ENCODE results near the gene CLNK. TPM values are rescaled to one million over a fixed set of nuclear protein-coding genes. Genes with fewer than 3 reads are reported as not detected.

The CLNK gene
- total and polyA plus RNA-seq, 2 donors from 2014 or later = 2.8 to 4.8 TPM

DNA sequence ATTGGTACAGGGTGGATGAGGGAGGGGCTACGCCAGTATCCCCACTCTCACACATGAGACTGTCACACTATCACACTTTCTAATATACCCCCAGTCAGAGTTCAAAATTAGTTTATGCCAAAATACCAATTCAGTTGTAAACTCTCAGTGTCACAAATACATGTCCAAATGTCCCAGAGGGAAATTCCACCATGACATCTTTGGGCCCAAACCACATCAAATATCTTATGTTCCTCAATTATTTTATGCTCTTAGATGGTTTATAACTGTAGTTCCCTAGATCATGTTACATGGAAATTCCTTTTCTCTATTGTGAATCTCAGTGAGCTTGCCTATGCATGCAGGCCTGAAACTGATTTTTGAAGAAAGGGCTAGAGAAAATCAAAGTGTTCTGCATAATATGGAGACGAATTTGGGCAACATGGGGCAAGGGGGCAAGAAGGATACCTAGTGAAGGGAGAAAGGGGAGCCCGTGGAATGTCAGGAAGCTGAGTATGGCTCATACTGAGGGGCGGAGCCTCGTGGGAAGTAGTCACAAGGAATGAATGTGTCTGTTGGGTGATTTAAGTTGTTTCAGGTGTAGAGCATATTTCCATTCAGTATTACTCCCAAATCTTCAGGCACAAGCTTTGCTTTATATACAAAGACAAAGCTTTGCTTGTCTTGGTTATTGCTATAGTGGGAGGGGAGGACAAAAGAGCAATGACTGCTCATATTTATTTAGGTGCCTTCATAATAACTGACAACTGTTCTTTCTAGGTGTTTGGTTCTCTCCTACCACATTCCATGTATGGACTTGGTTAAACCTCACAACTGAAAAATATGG, 40.8 kb downstream of the CLNK start:
- DNase-seq = no peak
- no peak overlapping the region for H3K9ac ChIP-seq (ENCODE audit: low read length in 3 of 3)
- H3K27ac ChIP-seq (ENCODE audit: low read depth in 2 of 2, low read length in 2 of 2) = no peak overlapping the region
- no peaks in the 10 kb centered on the region for H3K36me3 ChIP-seq (ENCODE audit: control insufficient read depth in 2 of 3, insufficient read depth in 3 of 3, low read length in 3 of 3)
- intact Hi-C loops (cut with DNase I) = no loop called here
- H3K4me1 ChIP-seq (ENCODE audit: control insufficient read depth in 2 of 3, insufficient read depth in 2 of 3, low read depth in 1 of 3, low read length in 3 of 3) = no peaks in the 10 kb centered on the region
- no peak for FAIRE-seq
- no peak overlapping the region for H3K4me3 ChIP-seq (ENCODE audit: low read length in 3 of 3)
- no peaks in the 10 kb centered on the region for H3K9me3 ChIP-seq (ENCODE audit: control insufficient read depth in 2 of 3, insufficient read depth in 1 of 3, low read length in 3 of 3)
- TF ChIP-seq, protein P1, sequence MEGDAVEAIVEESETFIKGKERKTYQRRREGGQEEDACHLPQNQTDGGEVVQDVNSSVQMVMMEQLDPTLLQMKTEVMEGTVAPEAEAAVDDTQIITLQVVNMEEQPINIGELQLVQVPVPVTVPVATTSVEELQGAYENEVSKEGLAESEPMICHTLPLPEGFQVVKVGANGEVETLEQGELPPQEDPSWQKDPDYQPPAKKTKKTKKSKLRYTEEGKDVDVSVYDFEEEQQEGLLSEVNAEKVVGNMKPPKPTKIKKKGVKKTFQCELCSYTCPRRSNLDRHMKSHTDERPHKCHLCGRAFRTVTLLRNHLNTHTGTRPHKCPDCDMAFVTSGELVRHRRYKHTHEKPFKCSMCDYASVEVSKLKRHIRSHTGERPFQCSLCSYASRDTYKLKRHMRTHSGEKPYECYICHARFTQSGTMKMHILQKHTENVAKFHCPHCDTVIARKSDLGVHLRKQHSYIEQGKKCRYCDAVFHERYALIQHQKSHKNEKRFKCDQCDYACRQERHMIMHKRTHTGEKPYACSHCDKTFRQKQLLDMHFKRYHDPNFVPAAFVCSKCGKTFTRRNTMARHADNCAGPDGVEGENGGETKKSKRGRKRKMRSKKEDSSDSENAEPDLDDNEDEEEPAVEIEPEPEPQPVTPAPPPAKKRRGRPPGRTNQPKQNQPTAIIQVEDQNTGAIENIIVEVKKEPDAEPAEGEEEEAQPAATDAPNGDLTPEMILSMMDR (IDR thresholded peaks at IDR 0.05; ENCODE audit: borderline replicate concordance, extremely low read depth, insufficient read depth) = no peak
- no peaks in the 10 kb centered on the region for H3K27me3 ChIP-seq (ENCODE audit: control insufficient read depth, insufficient read depth, low read length)

DNA sequence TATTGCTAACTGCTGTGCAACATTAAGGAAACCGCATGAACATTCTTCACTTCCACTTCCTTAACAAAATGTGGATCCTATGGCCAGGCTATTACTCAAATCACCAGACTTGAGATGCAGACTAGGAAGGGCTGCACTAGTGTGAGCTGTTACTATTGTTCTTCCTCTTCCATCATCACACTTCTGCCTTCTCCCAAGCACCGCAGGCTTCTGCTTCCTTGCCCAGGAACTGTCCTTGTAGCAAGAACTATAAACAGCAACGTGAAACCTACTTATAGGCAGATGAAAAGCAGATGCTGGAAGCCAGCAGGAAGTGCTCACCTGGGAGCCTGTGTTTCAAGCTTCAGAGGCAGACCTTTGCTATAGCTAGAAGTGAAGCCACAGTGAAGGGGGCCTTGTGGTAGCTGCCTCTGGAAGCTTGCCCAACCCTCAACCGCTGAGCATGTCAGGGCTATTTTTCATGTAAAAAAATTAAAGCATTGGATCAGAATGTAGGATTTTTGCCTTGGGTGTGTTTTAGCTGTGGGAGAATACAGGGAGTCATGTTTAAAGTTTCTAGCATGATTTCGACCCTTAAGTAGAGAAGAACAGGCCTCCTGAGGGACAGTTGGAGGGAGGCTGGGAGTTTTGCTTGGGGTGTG, 43.9 kb downstream of the CLNK start:
- Histone ChIP-seq H3K9me3 (ENCODE audit: control insufficient read depth in 2 of 3, insufficient read depth in 1 of 3, low read length in 3 of 3) (no peaks in the 10 kb centered on the region), H3K4me3 (ENCODE audit: low read length in 3 of 3) (no peak overlapping the region), H3K27ac (ENCODE audit: low read depth in 2 of 2, low read length in 2 of 2) (no peak overlapping the region), H3K4me1 (ENCODE audit: control insufficient read depth in 2 of 3, insufficient read depth in 2 of 3, low read depth in 1 of 3, low read length in 3 of 3) (no peaks in the 10 kb centered on the region), H3K36me3 (ENCODE audit: control insufficient read depth in 2 of 3, insufficient read depth in 3 of 3, low read length in 3 of 3) (no peaks in the 10 kb centered on the region), H3K27me3 (ENCODE audit: control insufficient read depth, insufficient read depth, low read length) (no peaks in the 10 kb centered on the region), H3K9ac (ENCODE audit: low read length in 3 of 3) (no peak overlapping the region)
- intact Hi-C loops (cut with DNase I) = no loop called here
- no peak for FAIRE-seq
- TF ChIP-seq, protein P1 (IDR thresholded peaks at IDR 0.05; ENCODE audit: borderline replicate concordance, extremely low read depth, insufficient read depth) = no peak
- no peak for DNase-seq

DNA sequence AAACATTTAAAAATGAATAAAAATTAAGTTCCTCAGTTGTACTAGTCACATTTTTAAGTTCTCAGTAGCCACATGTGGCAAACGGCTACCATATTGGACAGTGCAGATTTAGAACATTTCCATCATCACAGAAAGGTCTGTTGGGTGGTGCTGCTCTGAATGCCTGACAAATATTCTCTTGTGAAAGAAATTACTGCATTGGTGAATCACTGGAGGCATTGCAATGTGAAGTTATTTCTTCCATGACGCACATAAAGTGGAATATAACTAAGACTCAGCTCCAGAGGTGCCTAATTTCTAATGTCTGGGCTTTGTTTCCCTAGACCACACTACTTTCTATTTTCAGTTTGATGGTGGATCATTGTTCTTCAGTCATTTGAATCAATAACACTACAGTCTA, 44.9 kb downstream of the CLNK start:
- no peak for DNase-seq
- H3K9ac ChIP-seq (ENCODE audit: low read length in 3 of 3) = no peak overlapping the region
- intact Hi-C loops (cut with DNase I) = no loop called here
- H3K27ac ChIP-seq (ENCODE audit: low read depth in 2 of 2, low read length in 2 of 2) = no peak overlapping the region
- H3K9me3 ChIP-seq (ENCODE audit: control insufficient read depth in 2 of 3, insufficient read depth in 1 of 3, low read length in 3 of 3) = no peaks in the 10 kb centered on the region
- FAIRE-seq = no peak
- no peaks in the 10 kb centered on the region for H3K4me1 ChIP-seq (ENCODE audit: control insufficient read depth in 2 of 3, insufficient read depth in 2 of 3, low read depth in 1 of 3, low read length in 3 of 3)
- H3K27me3 ChIP-seq (ENCODE audit: control insufficient read depth, insufficient read depth, low read length) = no peaks in the 10 kb centered on the region
- no peak overlapping the region for H3K4me3 ChIP-seq (ENCODE audit: low read length in 3 of 3)
- TF ChIP-seq, protein P1 (IDR thresholded peaks at IDR 0.05; ENCODE audit: borderline replicate concordance, extremely low read depth, insufficient read depth) = no peak
- H3K36me3 ChIP-seq (ENCODE audit: control insufficient read depth in 2 of 3, insufficient read depth in 3 of 3, low read length in 3 of 3) = no peaks in the 10 kb centered on the region
